DMS79 (cell line): Measurements from ENCODE around the gene ZNF528.
A peak's percentile ranks its signal among the peaks of the same experiment; 100 is the strongest.

ENCODE experiments used
- DNase-seq: peaks from one replicate; lab custom pipeline; 2025; lab: John Stamatoyannopoulos, UW

ZNF528 gene

GRCh38 chr19:52397310-52398080 is at the start of gene ZNF528:
ZNF528 (plus strand) TSS chr19:52397849; CDS start chr19:52402014, 4,165 bp downstream.
- DNase-seq = peak; percentile 87

- no peak for DNase-seq
Observed at GRCh38 chr19:52351512-52351911, 46.1 kb upstream of the ZNF528 start.

GRCh38 chr19:52366414-52366824 is 31.2 kb upstream of the ZNF528 start:
- no peak for DNase-seq

- DNase-seq = peak; percentile 85
Observed at GRCh38 chr19:52369559-52370340, 27.9 kb upstream of the ZNF528 start, which contains the start of gene ZNF880. ZNF880 (plus strand) TSS chr19:52369923; CDS start chr19:52369966, 43 bp downstream.

GRCh38 chr19:52370341-52370710 is 27.3 kb upstream of the ZNF528 start:
- no peak for DNase-seq

GRCh38 chr19:52391135-52391534 is 6.5 kb upstream of the ZNF528 start:
- no peak for DNase-seq

- peak; percentile 24 for DNase-seq
Observed at GRCh38 chr19:52398081-52398441, 412 bp downstream of the ZNF528 start.

GRCh38 chr19:52410276-52410675 is 12.6 kb downstream of the ZNF528 start:
- no peak for DNase-seq

- DNase-seq = no peak
Observed at GRCh38 chr19:52415711-52416110, 18.1 kb downstream of the ZNF528 start.

- no peak for DNase-seq
Observed at GRCh38 chr19:52428937-52429336, 31.3 kb downstream of the ZNF528 start, which contains the start of gene ZNF534. ZNF534 (plus strand) TSS chr19:52429148; CDS start chr19:52431475, 2,327 bp downstream.

GRCh38 chr19:52442179-52442578 is 44.5 kb downstream of the ZNF528 start:
- no peak for DNase-seq

GRCh38 chr19:52444506-52444905 is 46.9 kb downstream of the ZNF528 start:
- no peak for DNase-seq

GRCh38 chr19:52451241-52451640 is 53.6 kb downstream of the ZNF528 start:
- no peak for DNase-seq

- no peak for DNase-seq
Observed at GRCh38 chr19:52453324-52454094, 55.9 kb downstream of the ZNF528 start, which contains the start of gene ZNF578. ZNF578 (plus strand) TSS chr19:52453553; CDS start chr19:52501846, 48,293 bp downstream.

GRCh38 chr19:52464798-52465470 is 67.3 kb downstream of the ZNF528 start:
- DNase-seq = no peak
